NB4 (cell line): ENCODE measurements around the gene ZNF248.

Experiments
- CTCF ChIP-seq: IDR thresholded peaks from one replicate; pipeline ENCODE4 v1.5.1; 2012; ENCODE audit warnings: low read depth, low read length
- MAX ChIP-seq: IDR thresholded peaks from 2 replicates; pipeline ENCODE4 v1.6.1; 2011; ENCODE audit warnings: low read depth, low read length
- MYC ChIP-seq: IDR thresholded peaks from 2 replicates; pipeline ENCODE4 v1.6.1; 2011; ENCODE audit warnings: low read depth, low read length
- POLR2A ChIP-seq: IDR thresholded peaks from 2 replicates; pipeline ENCODE4 v1.6.1; 2011; ENCODE audit warnings: mild to moderate bottlenecking; ENCODE audit not compliant: insufficient read length; ENCODE audit errors: extremely low read depth

GRCh38 chr10:37816290-37816689, 41.1 kb downstream of the ZNF248 start:
- TF ChIP-seq CTCF (no peak), POLR2A (no peak), MYC (no peak), MAX (no peak)
